ENCODE measurements around the gene SLC11A2. TPM values are rescaled to one million over a fixed set of nuclear protein-coding genes. Genes with fewer than 3 reads are reported as not detected.

The SLC11A2 gene
- total and polyA plus RNA-seq, 8 donors: 5.0 to 348 (median 59.7) TPM

GRCh38 chr12:51051787-51052186 is 25.6 kb upstream of the SLC11A2 start:
- Histone ChIP-seq H3K36me3 (peaks cover 54 to 68% (median 62%) of the 10 kb centered on the region in 4 donors), H3K4me1 (peaks cover 21 to 42% (median 28%) of the 10 kb centered on the region in 4 donors), H3K9me3 (no peaks in the 10 kb centered on the region), H3K4me3 (no peak overlapping the region), H3K27ac (no peak overlapping the region), H3K27me3 (no peaks in the 10 kb centered on the region)
- no peak for DNase-seq
- intact Hi-C loops (cut with DNase I; ENCODE audit: low total_unique reads): no loop called here
- 54 to 74% (median 69%) methylated on average over 4 of the region's 4 CpGs for WGBS, 5 donors
- no peak for TF ChIP-seq CTCF (IDR thresholded peaks at IDR 0.05)
- TF ChIP-seq POLR2A (IDR thresholded peaks at IDR 0.05): no peak
- TF ChIP-seq POLR2AphosphoS5 (IDR thresholded peaks at IDR 0.05): no peak
- no peak for TF ChIP-seq EP300 (IDR thresholded peaks at IDR 0.05)

DNA sequence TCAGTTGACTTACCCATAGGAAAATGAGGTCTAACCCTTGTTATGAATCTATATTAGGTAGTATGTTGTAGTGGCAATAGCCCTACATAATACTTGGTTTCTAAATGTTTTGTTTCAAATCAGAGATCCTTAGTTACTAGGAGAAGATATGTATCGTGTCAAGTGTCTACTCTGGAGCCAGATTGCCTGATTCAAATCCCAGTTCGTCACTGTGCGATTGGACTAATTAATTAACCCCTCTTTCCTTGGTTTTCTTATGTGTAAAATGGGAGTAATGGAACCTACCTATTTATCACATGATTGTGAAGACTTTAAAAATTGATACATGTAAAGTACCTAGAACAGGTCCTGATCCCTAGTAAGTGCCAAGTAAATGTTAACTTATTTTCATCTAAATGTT is 23.3 kb upstream of the SLC11A2 start:
- Histone ChIP-seq H3K27ac (peak overlapping the region in 4 of 5 donors; percentile 95 to 98 (median 97)), H3K27me3 (no peaks in the 10 kb centered on the region), H3K4me3 (peak overlapping the region in 3 of 4 donors; percentile 77 to 90 (median 86)), H3K36me3 (peaks cover 35 to 45% (median 40%) of the 10 kb centered on the region in 4 donors), H3K4me1 (peaks cover 22 to 43% (median 29%) of the 10 kb centered on the region in 4 donors), H3K9me3 (no peaks in the 10 kb centered on the region)
- no peak for TF ChIP-seq CTCF (IDR thresholded peaks at IDR 0.05)
- WGBS, 5 donors: 36 to 60% (median 47%) methylated on average over 3 of the region's 3 CpGs
- DNase-seq: no peak
- intact Hi-C loops (cut with DNase I; ENCODE audit: low total_unique reads): no loop called here

DNA sequence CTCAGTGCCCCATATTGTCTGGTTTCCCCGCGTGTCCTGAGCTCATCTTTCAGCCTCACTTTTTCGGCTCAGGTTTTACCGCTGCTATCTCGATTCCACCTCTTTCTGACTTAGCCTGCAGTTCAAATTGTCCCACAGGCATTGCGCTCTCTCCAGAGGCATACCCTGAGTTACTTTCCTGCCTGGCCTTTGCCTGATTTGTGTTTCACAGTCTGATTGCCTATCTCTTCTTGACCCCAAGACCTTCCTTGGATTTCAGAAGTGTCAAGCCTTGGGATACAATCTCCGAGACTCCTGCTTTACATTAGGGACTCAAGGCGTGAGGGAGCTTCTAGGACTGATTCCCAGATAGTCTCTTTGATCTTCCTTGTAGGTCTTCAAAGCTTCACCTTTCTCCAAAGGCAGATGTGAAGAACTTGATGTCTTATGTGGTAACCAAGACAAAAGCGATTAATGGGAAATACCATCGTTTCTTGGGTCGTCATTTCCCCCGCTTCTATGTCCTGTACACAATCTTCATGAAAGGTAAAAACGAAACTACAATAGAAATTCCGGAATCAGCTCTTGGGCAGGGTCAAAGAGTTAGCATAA is 22.6 kb upstream of the SLC11A2 start:
- peak overlapping the region; percentile 64 to 98 (median 97) for H3K27ac ChIP-seq

More for the DNA sequence above, 22.6 kb upstream of the SLC11A2 start:
- Histone ChIP-seq H3K9me3 (no peaks in the 10 kb centered on the region), H3K4me3 (peak overlapping the region; percentile 76 to 90 (median 82)), H3K4me1 (peaks cover 22 to 43% (median 29%) of the 10 kb centered on the region in 4 donors), H3K27me3 (no peaks in the 10 kb centered on the region), H3K36me3 (peaks cover 27 to 37% (median 32%) of the 10 kb centered on the region in 4 donors)
- intact Hi-C loops (cut with DNase I; ENCODE audit: low total_unique reads): no loop called here
- peak in 1 of 2 donors; percentile 29 for DNase-seq
- TF ChIP-seq POLR2A (IDR thresholded peaks at IDR 0.05) (no peak), EP300 (IDR thresholded peaks at IDR 0.05) (no peak), POLR2AphosphoS5 (IDR thresholded peaks at IDR 0.05) (no peak), CTCF (IDR thresholded peaks at IDR 0.05) (no peak)
- 6 to 19% (median 13%) methylated on average over 14 of the region's 14 CpGs for WGBS, 5 donors
